AML-193 (cell line): ENCODE results near the gene KBTBD13.

Source experiments
- DNase-seq, 2 experiments: peaks; one replicate each; lab custom pipeline; 2025; lab: John Stamatoyannopoulos, UW

KBTBD13 gene

DNA sequence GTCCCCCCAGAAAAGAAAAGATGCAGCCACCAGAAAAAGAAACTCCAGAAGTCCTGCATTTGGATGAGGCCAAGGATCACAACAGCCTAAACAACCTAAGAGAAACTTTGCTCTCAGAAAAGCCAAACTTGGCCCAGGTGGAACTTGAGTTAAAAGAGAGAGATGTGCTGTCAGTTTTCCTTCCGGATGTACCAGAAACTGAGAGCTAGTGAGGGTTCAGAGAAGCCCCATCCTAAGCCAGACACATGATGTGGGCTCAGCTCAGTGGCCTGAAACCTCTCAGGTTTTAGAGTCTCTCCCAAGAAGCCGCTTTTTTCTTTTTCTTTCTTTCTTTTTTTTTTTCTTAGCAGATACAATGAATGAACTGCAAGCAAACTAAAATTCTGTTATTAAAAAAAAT, 23.6 kb upstream of the KBTBD13 start:
- DNase-seq, result no peak

DNA sequence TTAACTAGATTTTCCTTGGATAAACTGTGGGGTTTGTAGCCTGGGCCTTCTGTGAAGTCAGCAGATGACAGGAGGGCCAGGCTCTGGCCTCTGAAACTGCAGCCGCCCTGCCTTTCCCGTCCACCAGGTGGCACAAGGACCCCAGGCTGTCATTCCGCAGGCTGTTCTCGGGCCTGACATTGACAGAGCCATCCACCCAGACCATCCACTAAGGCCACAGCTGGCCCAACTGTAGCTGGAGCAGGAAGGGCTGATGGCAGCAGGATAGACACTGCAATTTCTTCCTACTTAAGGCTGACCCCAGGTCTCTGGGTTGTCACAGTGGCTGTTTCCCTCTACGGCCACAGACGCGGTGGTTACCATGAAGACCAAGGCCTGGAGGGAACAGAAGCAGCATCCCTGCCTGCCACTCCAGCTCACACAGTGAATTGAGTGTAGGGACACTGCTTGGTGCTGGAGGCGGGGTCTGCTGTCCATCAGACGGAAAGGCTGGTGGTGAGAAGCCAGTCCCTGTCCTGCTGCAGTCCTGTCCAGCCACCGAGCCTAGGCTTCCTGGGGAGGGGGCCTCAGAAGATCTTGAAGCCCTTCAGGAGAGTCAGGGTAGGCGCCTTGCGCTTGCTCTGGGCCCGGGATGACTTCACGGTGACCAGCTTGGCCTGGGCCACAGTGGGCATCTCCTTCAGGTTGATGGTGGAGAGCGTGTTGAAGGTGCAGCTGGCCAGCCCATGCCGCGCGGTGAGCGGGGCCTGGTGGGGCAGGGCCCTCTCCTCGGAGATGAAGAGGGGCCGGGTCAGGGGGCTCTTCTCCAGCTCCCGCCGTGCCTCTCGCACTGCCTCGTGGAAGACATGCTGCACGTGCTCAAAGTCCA, 22.0 kb upstream of the KBTBD13 start:
- DNase-seq, result peak; percentile 32 to 39

DNA sequence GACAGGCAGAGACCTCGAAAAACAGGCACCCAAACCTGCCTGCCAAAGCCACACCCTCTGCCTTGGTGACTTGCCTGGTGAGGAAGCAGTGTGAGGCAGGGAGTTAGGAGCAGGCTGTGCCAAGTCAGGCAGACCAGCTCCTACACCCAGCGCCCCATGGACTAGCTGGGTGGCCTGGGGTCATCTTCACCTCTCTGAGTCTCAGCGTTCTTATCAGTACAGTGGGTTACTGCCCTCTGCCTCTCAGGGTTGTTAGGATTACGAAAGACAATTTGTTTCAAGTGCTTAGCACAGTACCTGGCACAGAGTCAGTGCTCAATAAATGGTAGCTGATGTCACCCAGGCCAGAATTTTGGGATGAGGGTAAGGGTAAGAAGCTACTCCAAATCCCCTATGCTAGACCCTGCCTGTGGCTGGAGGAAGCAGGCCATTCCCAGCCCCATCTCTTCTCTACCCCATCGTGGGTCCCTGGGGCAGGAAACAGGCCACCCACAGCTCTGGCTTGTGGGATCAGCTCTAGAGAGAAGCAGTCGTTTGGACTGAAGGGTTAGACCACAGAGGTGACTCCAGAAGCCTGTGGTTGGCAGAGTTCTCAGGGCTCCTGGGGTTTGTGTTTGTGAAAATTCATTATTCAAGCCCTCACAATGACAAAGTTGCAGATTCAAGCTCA, 21.2 kb upstream of the KBTBD13 start:
- no peak for DNase-seq

DNA sequence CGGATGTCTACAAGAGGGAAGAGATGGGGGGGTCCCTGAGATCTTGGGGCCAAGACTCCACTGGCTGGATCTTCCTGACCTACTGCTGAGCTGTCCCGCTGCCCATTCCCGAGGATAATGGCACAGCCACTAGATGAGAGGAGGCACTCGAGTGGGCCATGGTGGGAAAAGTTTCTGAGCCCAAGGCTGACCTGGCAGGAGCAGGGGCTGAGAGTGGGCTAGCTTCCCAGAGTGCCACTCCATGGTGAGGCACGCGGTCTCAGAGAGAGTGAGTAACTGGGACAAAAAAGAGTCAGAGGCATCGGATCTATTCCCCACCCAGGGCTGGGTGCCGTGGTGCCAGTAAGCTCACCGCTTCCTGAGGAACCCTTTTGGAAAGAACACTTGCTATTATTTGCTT, 20.4 kb upstream of the KBTBD13 start:
- DNase-seq, result no peak

DNA sequence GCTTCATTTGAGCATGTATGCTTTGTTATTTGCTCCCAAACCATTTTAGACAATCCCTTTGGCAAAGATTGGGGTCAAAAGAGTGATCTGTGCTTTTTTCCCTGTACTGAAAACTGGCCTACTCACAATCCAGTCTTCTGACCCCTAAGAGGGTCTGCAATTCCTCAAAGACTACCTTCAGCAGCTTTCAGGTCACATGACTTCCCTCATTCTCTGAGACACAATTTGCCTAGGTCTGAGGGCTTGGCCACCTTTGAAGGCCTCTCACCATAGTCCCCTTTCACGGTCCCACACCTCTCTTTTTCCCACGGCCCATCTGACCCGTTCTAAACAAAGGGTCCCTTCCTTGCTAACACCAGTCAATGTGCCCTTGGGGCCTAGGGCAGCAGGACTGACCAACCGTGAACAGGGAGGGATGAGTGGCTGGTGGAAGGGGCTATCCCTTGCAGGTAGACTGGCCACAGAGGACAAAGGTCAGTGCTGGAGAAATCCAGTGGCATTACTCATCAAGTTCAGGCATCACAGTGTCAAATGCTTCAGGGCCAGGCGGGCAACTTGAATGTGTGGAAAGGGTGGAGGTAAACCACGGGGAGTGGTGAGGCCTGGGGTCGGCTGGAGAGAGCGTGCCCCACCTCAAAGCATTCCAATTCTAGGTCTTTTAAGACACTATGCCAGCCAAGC, 19.5 kb upstream of the KBTBD13 start:
- DNase-seq, result no peak

DNA sequence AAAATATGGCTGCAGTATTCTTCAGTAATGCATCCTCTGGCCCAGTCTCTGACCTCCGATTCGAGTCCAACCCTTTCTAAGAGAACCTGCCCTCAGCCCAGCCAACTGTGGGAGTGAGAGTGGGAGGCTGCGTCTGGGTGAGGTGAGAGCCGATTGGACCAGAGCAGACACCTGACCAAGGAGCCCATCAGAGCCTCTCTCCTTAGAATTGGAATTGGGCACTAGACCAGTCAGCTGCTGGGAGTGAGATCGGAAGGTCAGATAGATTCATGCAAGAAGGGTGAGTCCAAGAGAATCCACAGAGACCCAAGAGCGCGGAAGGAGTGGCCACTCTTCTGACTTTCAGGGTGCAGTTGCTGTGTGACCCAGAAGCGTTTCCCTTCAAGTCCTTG, 19.0 kb upstream of the KBTBD13 start:
- DNase-seq, result no peak

DNA sequence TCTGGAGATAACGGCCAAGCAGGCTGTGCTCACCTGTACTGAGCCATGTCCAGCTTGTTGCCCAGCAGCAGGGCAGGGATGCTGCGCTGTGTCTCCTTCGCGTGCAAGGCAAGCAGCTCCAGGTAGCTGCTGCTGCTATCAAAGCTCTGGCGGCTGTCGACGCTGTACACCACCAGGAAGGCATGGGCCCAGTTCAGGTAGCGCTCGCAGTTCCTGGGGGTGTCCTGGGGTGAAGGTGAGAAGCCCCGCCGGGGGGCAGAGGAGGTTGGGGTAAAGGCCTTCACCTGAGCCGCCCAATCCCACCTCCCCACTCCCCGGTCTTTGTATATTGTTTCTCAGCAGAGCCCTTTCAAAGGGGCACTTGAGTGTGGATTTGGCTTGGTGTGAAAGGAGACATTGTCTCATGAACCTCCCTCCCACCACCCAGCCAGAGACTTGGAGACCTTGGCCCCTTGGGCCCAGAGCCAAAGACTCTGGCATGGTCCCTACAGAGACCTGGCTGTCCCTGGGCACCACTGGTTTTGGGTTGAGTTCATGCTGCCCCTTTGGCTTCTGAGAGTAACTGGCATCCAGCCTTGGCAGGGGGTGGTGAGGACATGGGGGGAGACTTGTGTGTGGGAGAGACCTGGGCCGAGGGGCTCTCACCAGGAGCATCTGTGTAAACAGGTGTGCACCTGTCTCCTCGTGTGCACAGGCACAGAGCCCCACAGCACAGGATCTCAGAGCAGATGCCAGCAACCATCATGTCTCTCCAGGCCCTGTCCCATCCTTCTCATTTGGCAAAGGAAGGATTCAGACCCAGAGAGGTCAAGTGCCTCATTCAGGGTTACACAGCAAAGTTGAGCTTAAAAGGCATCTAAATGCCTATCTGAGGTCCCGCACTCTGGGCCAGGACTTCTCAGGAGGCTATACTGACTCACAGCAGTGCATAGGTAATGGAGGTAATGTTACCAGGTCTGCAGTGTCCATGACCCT, 17.9 kb upstream of the KBTBD13 start:
- no peak for DNase-seq

DNA sequence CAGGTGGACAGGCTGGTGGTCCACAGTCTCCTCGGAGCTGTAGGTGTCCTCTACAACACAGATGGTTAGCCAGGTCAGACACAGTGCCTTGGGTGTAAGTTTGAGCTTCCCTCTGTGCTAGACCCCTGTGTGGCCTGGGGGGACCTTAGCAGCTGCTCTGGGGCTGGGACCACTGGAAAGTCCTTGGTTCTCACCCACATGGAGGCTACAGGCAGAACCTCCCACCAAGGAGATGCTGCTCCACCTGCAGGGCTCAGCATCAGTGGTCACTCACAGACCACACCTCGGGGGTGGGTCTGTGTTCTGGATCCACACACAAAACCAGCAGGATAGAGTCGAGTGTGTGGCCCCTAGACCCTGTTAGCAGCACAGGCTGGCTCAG, 17.2 kb upstream of the KBTBD13 start:
- no peak for DNase-seq

DNA sequence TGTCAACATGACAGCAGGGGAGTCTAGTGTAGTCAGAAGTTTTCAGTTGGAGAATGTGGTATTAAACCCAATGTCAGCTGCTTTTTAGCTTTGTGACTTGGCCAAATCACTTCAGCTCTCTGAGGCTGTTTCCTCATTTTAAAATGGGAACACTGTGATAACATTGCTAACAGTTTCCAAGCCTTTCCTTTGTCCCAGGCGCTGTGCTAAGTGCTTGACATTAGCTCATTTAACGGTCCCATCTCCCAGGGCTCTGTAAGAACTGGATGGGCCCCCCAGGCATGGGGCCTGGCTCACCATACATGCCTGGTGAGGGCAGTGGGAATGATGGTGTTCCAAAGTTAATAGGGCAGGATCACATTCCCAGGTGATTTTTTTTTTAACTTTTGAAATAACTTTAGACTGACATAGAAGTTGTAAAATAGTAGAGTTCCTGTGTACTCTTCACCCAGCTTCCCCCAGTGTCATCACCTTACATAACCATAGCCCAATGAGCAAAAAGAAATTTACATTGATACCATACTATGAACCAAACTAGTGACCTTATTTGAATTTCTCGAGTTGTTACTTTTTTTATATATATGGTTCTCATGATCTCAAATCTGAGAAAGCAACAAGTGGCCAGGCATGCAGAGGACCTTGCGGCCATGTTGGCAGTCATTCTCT, 16.5 kb upstream of the KBTBD13 start:
- DNase-seq, result no peak

DNA sequence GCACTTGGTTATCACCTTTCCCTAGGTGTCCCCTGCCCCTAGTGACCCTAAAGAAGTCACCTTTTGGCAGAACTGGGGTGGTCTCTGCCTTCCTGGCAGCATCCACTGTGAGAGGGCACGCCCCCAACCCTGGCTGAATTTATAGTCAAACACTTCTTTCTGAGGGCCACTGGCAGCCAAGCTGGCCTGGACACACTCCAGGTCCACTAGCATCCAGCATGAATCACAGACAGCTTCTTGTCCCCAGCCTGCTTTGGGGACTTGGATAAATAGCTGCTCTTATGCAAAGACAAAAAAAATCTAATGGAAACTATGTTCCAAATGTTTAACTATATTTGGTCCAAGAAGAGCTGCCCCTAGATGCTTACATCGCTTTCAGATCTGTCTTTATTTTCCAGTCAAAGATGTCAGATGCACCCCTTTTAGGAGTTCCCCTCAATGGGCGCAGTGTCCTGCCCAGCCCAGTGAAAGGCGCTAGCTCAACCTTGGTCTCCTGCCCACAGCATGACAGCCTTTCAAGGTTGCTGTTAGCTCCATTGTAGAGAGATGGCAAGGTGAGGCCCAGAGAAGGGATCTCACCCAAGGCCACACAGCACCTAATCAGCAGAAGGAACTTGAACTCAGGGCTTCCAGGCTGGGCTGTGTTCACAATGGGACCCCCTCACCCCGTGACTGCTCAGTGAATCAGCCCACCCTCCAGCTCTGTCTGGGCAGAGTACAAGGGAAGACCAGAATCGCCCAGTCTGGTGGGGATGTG, 15.7 kb upstream of the KBTBD13 start:
- DNase-seq, result no peak

DNA sequence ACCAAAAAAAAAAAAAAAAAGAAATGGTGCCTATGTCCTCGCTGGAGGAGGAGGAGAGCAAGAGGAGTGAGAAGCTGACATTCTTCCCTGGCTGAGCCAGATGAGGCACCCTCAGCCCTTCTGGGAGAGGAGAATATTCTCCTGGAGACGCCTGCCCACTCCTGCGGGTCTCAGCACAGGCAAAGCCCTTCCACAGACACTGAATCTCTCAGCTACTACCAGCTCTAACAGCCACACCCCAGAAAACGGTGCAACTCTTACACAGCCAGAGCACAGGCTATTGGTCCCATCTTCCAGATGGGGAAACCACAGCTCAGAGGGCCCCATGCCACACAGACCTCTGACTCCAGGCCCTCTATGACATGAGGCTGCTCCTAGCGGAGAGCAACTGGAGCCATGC, 14.5 kb upstream of the KBTBD13 start:
- no peak for DNase-seq

DNA sequence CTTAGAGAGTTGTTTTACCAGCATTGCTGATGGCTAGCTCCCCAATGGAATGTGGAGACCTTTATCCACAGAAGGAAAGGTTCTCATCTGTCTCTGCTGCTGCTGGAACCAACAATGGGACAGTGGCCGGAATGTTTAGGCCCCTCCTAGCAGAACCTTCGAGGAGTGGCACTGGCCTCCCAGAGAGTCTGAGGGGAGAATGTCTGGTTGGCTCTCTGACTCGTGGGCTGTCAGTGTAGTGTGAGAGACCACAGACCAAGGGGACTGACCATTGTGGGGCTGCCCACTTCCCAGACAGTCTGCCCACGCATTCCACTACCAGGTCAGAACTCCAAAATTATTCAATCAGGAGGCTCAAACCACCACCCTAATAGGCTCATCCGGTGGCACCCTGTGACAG, 13.8 kb upstream of the KBTBD13 start:
- no peak for DNase-seq

DNA sequence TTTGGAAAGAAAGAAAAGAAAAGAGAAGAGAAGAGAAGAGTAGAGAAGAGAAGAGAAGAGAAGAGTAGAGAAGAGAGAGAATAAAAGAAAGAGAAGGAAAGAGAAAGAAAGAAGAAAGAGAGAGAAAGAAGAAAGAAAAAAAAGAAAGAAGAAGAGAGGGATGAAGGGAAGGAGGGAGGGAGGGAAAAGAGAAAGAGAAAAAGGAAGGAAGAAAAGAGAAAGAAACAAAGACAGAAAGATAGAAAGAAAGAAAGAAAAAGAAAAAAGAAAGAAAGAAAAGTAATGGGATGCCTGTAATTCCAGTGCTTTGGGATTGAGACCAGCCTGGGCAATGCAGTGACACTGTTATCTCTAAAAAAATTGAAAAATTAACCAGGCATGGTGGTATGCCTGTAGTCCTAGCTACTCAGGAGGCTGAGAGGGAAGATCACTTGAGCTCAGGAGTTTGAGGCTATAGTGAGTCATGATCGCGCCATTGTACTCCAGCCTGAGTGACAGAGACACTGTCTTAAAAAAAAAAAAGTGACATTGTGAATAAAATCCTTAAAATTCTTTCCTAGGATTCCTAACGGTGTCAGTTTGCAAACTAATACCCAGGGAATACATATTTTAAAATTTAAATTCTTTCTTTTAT, 10.4 kb upstream of the KBTBD13 start:
- DNase-seq, result no peak

DNA sequence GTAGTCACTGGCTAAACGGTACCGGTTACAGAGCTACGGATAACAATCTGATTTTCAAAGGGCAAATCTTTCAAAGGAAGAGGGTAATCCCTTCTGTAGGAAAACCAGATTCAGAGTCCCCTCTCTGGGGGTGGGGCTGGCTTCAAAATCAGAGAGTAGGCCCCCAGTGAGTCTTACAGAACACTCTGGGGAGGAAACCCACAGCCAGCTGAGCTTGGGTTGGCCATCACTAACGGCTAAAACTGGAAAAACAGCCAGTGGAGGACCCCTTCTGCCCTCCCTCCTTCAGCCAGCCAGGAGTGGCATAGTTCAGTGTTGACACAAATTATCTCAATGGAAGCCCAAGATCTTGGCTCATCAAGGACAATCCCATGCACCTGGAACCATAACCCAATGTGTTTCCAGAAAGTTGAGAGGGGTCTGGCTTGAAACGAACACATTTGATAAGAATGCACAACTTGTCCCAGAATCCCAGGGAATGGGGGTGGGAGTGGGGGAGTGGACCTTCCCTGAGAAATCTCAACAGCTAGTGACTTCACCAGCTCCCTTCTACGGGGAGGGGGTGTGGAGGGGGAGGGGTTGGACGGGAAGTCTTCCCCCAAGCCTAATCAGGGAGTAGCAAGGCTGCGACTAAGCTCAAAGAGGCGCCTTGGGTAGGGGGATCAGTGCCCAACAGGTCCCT, 9.8 kb upstream of the KBTBD13 start:
- no peak for DNase-seq

DNA sequence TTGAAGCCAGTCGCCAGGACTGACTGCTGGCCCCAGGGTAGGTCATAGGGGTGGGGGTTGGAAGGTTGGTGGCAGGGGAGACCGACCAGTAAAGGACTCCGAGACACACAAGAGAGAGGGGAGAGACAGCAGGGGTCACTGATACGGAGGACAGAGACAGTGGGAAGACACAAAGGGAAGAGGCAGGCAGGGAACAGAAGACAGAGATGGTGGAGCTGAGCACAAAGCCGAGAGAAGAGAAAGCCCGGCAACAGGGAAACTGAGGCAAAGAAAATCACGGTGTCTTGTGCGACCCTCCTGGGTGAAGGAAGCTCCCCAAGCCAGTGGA, 9.3 kb upstream of the KBTBD13 start:
- DNase-seq, result no peak

DNA sequence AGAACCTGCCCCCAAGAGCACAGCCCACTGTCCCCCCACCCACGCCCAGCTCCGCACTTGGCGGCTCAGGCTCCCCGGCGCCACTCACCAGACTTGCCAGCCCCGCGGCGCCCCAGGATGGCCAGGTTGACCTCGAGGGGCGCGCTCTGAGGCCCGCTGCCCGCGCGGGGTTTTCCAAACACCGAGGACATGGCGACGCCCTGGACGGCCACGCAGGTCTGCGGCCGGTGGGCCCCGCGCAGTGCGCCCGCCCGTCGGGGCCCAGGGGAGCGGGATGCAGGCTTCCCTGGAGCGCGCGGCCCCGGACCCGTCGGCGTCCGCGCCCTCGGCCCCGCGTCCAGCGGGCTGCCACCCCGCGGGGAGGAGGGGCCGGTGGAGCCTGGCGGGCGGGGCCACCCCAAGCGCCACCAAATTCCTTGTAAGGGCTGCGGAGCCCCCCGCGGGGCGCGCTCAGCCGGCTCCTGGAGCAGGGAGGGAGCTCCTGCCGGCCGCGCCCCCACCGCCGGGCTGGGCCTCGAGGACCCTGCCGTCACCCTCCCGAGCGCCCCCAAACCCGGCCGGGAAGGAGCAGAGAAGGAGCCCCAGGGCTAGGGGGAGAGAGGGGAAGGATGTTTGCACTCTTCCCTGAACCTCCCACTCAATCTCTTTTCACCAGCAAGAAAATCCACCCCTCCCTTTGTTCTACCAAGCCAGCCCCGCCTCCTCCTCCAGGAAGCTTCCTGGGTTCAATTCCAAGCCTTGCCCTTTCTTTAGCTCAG, 8.7 kb upstream of the KBTBD13 start, which contains the start of gene RASL12:
Gene RASL12, minus strand, starts transcription at position 347 of the 758 bp plus-strand sequence. Its CDS starts 156 bp downstream, at position 191.
- no peak for DNase-seq

DNA sequence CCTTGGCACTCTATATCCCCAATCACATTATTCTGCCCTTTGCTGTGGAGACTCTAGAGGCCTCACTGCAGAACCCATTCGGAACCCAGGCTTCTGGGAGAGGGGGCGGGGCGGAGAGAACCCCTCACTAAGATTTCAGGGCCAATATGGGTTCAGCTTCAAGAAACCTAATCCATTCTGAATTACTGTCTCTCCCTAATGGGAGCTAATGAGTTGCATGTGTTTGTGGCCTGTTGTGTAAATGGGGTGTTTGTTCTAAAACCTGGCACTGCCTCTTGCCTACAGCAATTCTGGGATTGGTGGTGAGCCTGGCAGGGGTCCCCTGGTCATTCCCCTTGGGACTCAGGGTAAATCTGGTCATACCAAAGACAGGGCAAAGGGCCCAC, 8.2 kb upstream of the KBTBD13 start:
- DNase-seq, result no peak

DNA sequence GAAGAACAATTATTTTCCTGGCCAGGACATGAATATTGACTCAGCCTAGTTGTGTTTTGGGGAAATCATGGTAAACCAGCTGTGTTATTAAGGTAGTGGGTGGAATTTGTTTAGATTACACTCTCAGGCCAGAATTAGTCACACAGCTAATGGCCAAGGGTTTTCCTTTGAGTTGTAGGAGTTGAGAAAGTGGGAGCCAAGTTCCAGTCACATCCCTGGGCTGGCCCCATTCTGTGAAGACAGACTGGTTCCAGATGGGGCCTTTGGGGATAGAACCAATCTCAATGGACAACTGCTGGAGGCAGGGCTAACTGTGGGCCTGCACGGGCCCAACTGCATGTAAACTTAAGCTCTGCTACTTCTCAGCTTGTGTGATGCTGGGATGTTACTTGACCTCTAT, 7.4 kb upstream of the KBTBD13 start:
- DNase-seq, result no peak
